IPS DF 6.9 (cell line): Measurements from ENCODE around the gene PLVAP.

ENCODE experiments used
- DNase-seq: peaks from one replicate; pipeline ENCODE4 v3.0.0-alpha.2; 2013; ENCODE audit warnings: low read depth, low spot score
- H3K27ac ChIP-seq: one replicate; pipeline ENCODE4 v1.5.1; 2013; ENCODE audit warnings: low read length, control low read depth
- H3K27me3 ChIP-seq: 2 replicates; pipeline ENCODE4 v1.6.1; 2013; ENCODE audit warnings: mild to moderate bottlenecking, low read length; ENCODE audit not compliant: control insufficient read depth, insufficient read depth
- H3K36me3 ChIP-seq: 2 replicates; pipeline ENCODE4 v1.6.1; 2013; ENCODE audit warnings: low read length; ENCODE audit not compliant: control insufficient read depth, insufficient read depth
- H3K4me1 ChIP-seq: 2 replicates; pipeline ENCODE4 v1.6.1; 2013; ENCODE audit warnings: low read length; ENCODE audit not compliant: control insufficient read depth, insufficient read depth
- H3K4me3 ChIP-seq: 2 replicates; pipeline ENCODE4 v1.5.1; 2013; ENCODE audit warnings: mild to moderate bottlenecking, low read length
- H3K9me3 ChIP-seq: 2 replicates; pipeline ENCODE4 v1.6.1; 2013; ENCODE audit warnings: low read length, inconsistent platforms; ENCODE audit not compliant: control insufficient read depth, insufficient read depth
- WGBS: extraction: QIAGEN DNeasy Blood & Tissue Kit; methylation state at CpG from one replicate; pipeline ENCODE4 v1.1.7; 2013; ENCODE audit warnings: mixed read lengths, missing lambda C conversion rate; ENCODE audit not compliant: insufficient read length, insufficient coverage; 5-methylcytosine and 5-hydroxymethylcytosine counted together

The PLVAP gene

DNA sequence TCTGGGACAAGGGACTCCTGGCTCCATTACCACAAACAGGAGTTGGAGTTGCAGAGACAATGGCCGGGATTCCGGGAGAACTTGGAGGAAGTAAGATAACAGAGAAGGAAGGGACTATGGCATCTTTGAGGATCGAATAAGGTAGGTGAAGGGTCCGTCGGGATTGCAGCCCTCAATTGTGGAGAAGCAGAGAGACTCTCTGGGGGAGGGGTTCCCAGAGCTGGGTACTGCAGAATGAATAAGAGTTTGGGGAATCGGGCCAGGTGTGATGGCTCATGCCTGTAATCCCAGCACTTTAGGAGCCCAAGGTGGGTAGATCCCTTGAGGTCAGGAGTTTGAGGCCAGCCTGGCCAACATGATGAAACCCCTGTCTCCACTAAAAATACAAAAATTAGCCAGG, 24.5 kb upstream of the PLVAP start:
- Histone ChIP-seq H3K27ac (no peak overlapping the region), H3K4me3 (no peak overlapping the region), H3K36me3 (no peaks in the 10 kb centered on the region), H3K27me3 (no peaks in the 10 kb centered on the region), H3K9me3 (no peaks in the 10 kb centered on the region), H3K4me1 (peaks cover 4% of the 10 kb centered on the region; the same call in 1 of the 2 replicates)
- no peak for DNase-seq
- no CpG with 5 or more reads among the region's 6 CpGs for WGBS

DNA sequence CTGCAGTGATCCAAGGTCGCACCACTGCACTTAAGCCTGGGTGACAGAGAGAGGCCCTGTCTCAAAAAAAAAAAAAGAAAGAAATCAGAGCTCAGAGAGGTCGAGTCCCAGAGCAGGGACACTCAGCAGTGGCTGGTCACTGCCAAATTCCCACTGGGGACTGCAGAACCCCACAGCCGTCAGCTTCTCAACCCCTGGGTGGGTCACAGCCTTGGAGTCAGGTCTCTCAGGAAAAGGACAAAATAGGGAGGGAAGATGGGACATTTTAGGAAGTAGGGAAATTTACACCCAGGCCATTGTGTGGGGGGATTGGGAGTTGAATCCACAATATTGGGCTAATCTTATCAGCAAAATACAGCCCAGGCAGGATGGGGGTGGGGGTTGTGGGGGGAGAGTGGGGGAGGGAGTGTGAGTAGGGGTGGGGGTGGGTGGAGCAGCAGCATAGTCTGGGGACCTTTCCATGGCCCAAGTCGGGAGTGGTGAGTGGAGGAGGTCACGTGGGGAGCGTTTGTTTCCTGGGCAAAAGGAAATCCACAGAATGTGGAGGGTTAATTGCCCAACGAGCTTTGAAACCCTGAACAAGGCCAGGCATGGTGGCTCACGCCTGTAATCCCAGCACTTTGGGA, 21.9 kb upstream of the PLVAP start:
- H3K9me3 ChIP-seq, result no peaks in the 10 kb centered on the region
- H3K27ac ChIP-seq, result no peak overlapping the region
- WGBS, result no CpG with 5 or more reads among the region's 8 CpGs
- H3K36me3 ChIP-seq, result no peaks in the 10 kb centered on the region
- no peak overlapping the region for H3K4me3 ChIP-seq
- no peaks in the 10 kb centered on the region for H3K4me1 ChIP-seq
- H3K27me3 ChIP-seq, result no peaks in the 10 kb centered on the region
- no peak for DNase-seq

DNA sequence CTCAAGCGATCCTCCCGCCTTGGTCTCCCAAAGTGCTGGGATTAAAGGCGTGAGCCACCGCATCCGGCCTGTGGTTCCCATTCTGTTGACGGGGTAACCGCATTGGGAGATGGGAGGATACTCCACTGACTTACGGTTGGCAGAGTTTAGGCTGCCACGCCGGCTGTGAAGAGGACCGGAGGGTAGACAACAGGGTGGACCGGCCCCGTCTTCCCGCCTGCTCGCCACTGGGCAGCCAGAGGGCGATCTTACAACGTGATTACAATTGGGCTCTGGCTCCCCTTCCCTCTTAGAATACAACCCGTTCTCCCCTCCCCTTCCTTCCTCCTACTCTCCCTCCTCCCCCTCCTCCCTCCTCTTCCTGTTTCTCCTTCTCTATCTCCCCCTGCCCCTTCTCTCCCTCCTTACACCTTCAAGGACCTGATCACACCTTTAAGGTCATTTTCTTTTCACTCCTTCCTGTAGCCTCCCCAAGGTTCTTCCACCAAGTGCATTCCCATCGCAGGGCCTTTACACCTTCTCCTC, 17.8 kb upstream of the PLVAP start:
- no peaks in the 10 kb centered on the region for H3K27me3 ChIP-seq
- WGBS, result no CpG with 5 or more reads among the region's 19 CpGs
- DNase-seq, result no peak
- H3K4me1 ChIP-seq, result no peaks in the 10 kb centered on the region; the same call in 1 of the 2 replicates
- H3K9me3 ChIP-seq, result no peaks in the 10 kb centered on the region
- H3K27ac ChIP-seq, result no peak overlapping the region
- no peaks in the 10 kb centered on the region for H3K36me3 ChIP-seq
- no peak overlapping the region for H3K4me3 ChIP-seq

DNA sequence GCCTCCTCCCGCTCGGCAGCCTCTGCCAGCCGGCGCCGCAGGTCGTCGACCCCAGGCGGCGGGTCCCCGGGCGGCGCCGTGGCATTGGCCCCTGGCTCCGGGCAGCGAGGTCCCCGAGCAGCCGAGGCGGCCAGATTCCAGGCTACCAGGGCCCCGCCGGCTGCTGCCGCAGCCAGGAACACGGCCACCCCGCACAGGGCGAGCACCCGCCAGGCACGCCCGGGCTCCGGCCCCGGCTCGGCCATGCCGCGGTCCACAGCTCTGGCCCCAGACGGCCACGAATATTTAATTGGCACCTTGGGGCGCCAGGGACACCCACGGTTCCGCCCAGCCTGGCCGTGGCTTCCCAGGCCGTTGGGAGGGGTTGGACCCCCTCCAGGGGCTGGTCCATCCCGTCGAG, 16.8 kb upstream of the PLVAP start, which contains the start of gene CCDC194:
Gene CCDC194 (minus strand): TSS at position 283 of the 400 bp plus-strand sequence. CDS start 38 bp downstream, at position 245.
- no peaks in the 10 kb centered on the region; the same call in 1 of the 2 replicates for H3K4me1 ChIP-seq
- no CpG with 5 or more reads among the region's 41 CpGs for WGBS
- H3K9me3 ChIP-seq, result no peaks in the 10 kb centered on the region
- DNase-seq, result no peak
- H3K4me3 ChIP-seq, result no peak within 1 kb of the TSS
- H3K36me3 ChIP-seq, result no peaks in the 10 kb centered on the region
- no peak within 1 kb of the TSS for H3K27ac ChIP-seq
- H3K27me3 ChIP-seq, result no peaks in the 10 kb centered on the region

DNA sequence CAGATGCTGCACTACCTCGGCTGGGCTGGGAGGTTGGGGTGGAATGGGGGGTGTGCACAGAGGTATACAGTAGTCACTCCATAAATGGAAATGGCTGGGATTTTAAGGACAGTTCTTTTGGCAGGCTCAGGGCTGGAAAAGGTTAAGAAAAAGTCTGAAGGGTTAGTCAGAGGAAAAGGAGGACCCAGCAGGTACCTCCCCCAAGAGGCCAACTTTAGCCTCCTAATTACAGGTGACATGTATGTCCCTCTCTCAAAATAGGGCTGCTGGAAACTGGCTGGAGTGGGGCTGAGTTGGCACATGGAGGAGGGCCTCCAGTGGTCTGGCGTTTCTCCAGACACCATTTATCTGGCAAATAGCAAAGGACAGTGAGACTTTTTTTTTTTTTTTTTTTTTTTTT, 15.9 kb upstream of the PLVAP start:
- no CpG with 5 or more reads among the region's 2 CpGs for WGBS
- no peak for DNase-seq
- Histone ChIP-seq H3K27ac (no peak overlapping the region), H3K4me3 (no peak overlapping the region), H3K4me1 (no peaks in the 10 kb centered on the region; the same call in 1 of the 2 replicates), H3K36me3 (no peaks in the 10 kb centered on the region), H3K9me3 (no peaks in the 10 kb centered on the region), H3K27me3 (no peaks in the 10 kb centered on the region)

DNA sequence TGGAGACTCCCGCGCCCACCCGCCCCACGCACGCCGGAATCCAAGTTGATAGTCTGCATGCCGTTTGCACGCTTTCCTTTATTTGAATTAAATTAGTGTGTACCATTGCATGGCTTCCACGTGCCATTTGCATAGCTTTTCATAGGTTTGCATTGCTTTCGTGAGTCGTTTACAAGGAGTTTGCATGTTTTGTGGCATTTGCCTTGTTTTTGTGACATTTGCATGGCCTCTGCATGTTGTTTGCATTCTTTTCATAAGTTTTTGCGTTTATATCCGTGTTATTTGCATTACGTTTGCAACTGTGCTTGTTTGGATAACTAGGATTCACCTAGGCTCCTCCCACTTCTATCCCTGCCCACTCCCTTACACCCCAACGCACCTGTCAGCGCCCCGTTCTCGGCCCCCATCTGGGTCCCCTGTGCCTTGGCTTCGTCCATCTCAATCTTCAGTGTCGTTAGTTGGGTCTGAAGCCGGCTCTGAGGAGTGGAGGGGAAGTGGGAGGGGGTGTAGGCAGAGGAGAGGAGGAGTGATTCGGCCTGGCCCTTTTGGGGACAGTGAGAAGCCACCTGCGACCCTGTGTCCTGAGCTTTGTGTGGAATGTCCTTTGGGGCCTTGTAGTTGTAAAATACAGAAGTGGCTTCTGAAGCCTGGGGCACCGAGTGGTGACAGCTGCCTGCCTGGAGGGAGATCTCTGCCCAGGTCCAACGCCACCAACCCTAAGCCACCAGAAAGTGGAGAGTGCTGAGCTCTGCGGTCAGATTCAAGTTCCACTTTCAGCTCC, 14.4 kb upstream of the PLVAP start:
- no CpG with 5 or more reads among the region's 26 CpGs for WGBS

DNA sequence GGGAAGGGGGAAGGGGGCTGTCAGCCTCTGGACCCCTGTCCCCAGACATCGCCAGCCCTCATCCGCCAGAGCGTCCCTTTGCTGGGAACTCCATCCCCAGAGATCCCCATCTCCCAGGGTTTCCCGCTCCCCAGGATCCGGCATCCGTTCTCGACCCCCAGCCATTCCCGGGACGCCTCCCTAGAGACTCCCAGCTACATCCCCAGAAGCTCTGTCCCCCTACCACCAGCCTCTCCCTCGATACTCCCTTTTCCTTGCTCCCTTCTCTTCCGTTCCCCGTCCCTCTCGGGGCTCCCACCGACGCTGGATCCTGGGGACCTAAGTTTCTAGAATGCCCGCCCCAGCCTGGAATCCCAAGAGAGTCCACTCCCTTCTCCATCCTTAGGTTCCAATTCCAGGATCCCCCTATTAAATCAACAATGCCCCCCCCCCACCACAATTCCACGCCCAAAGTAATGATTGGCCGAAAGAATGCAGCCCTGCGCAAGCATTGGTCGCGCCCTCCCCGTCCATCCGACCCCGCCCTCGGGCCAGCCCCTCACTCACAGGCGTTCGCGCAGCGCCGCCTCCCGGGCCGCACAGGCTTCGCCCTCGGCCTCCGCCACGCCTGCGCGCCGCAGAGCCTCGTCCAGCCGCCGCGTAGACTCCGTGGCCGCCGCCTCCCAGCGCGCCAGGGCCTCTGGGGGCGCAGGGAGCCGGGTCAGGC, 13.7 kb upstream of the PLVAP start:
- H3K4me3 ChIP-seq, result peak overlapping the region; percentile 39
- no CpG with 5 or more reads among the region's 50 CpGs for WGBS
- H3K27ac ChIP-seq, result no peak overlapping the region
- H3K4me1 ChIP-seq, result no peaks in the 10 kb centered on the region; the same call in 1 of the 2 replicates
- no peaks in the 10 kb centered on the region for H3K36me3 ChIP-seq
- no peaks in the 10 kb centered on the region for H3K27me3 ChIP-seq
- no peak for DNase-seq
- H3K9me3 ChIP-seq, result no peaks in the 10 kb centered on the region

More for the DNA sequence above, 14.4 kb upstream of the PLVAP start:
- Histone ChIP-seq H3K27me3 (no peaks in the 10 kb centered on the region), H3K27ac (no peak overlapping the region), H3K4me3 (peak overlapping the region; percentile 36; the same call in 1 of the 2 replicates), H3K36me3 (no peaks in the 10 kb centered on the region), H3K4me1 (no peaks in the 10 kb centered on the region; the same call in 1 of the 2 replicates), H3K9me3 (no peaks in the 10 kb centered on the region)
- DNase-seq, result no peak

DNA sequence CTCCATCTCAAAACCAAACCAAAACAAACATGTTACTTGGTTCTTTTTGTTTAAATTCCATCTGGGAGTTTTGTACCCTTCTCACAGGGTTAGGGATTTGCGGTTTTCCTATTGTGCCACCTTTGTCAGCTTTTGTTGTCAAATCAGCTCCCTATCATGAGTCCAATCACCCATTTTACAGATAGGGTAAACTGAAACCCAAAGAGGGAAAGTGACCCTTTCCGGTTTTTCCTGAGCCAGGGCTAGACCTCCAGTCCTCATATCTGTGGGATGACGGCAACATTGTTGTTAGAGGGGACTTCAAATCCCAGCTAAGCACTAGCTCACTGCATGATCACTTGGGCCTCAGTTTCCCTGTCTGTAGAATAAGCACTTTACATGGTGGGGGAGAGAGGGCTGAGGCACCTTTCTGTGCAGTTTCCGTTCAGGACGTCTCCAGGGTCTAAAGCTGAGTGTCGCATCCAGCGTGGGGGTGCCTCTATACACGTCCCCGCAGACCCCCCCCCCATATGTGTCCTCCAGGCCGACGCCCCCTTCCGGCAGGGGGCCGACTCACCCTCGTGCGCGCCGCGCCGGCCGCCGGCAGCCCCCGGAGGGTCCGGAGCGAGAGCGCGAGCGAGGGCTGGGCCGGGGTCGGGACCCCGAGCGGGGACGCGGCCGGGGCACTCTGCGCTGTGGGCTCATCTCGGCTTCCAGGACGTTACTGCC, 13.0 kb upstream of the PLVAP start:
- no peak overlapping the region for H3K27ac ChIP-seq
- H3K4me3 ChIP-seq, result peak overlapping the region; percentile 39
- H3K36me3 ChIP-seq, result no peaks in the 10 kb centered on the region
- no peaks in the 10 kb centered on the region for H3K9me3 ChIP-seq
- no peaks in the 10 kb centered on the region for H3K27me3 ChIP-seq
- no peaks in the 10 kb centered on the region; the same call in 1 of the 2 replicates for H3K4me1 ChIP-seq
- no CpG with 5 or more reads among the region's 37 CpGs for WGBS
- no peak for DNase-seq

DNA sequence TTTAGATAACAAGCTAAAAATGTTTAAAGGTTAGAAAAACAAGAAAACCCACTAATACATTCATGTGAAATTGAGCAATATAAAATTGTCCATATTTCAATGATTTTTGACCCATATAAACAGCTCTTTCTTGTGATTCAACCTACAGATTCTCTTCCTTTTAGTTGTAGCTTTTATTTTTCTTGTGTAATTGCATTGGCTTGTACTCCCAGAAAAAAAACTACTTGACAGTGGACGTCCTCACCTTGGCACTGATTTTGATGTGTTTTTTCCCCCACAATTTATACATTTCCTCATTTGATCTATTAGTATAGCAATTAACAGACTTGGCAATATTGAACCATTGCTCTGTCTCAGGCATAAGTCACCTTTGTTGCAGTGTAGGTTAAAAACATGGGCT, 12.1 kb upstream of the PLVAP start:
- Histone ChIP-seq H3K27ac (no peak overlapping the region), H3K36me3 (no peaks in the 10 kb centered on the region), H3K27me3 (no peaks in the 10 kb centered on the region), H3K9me3 (no peaks in the 10 kb centered on the region), H3K4me3 (no peak overlapping the region), H3K4me1 (no peaks in the 10 kb centered on the region; the same call in 1 of the 2 replicates)
- DNase-seq, result no peak
- WGBS, result no CpG with 5 or more reads among the region's 1 CpG
